BE2C (cell line): ENCODE results near the gene CDH11.

Experiments used
- DNase-seq: peaks from one replicate; pipeline ENCODE4 v3.0.0-alpha.2; 2020
- H3K27me3 ChIP-seq: fragments of 250-450 bp; sonication (Bioruptor Pico); 2 replicates; pipeline ENCODE4 v1.5.1; 2020; ENCODE audit warnings: mild to moderate bottlenecking
- H3K36me3 ChIP-seq: fragments of 250-450 bp; sonication (Bioruptor Pico); 2 replicates; pipeline ENCODE4 v1.5.1; 2020; ENCODE audit warnings: mild to moderate bottlenecking
- H3K4me1 ChIP-seq: fragments of 250-450 bp; sonication (Bioruptor Pico); 2 replicates; pipeline ENCODE4 v1.5.1; 2020
- H3K4me3 ChIP-seq: 2 replicates; pipeline ENCODE4 v1.5.1; 2011; ENCODE audit warnings: low read depth, low read length
- H3K9me3 ChIP-seq: fragments of 250-450 bp; sonication (Bioruptor Pico); 2 replicates; pipeline ENCODE4 v1.5.1; 2020
- TF ChIP-seq, protein P1 (sequence below): IDR thresholded peaks from 2 replicates; pipeline ENCODE4 v1.5.1; 2012; ENCODE audit warnings: mild to moderate bottlenecking, low read depth, low read length

Gene CDH11

DNA sequence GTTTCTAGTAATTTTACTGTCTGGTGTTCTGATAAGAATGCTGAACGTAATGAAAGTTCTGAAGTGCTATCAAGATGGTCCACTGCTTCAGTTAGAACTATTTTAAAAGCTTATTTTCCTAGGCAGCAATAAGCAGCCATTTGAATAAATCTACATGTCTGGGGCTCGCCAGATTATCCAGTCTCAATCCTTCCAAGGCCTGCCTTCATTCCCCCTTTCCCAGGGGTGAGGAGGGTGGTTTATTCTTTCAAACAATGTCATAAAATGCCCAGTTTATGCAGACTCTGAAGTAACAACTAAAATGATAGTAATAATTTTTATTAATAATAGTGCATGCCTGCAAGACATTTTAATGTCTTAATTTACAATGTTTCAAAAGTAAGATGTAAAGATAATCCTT is 2.4 kb downstream of the CDH11 start:
- Histone ChIP-seq H3K4me1 (no peaks in the 10 kb centered on the region; the same call in 1 of the 2 replicates), H3K9me3 (no peaks in the 10 kb centered on the region), H3K27me3 (peaks cover 33% of the 10 kb centered on the region), H3K4me3 (no peak overlapping the region), H3K36me3 (no peaks in the 10 kb centered on the region)
- DNase-seq: no peak
- TF ChIP-seq, protein P1, sequence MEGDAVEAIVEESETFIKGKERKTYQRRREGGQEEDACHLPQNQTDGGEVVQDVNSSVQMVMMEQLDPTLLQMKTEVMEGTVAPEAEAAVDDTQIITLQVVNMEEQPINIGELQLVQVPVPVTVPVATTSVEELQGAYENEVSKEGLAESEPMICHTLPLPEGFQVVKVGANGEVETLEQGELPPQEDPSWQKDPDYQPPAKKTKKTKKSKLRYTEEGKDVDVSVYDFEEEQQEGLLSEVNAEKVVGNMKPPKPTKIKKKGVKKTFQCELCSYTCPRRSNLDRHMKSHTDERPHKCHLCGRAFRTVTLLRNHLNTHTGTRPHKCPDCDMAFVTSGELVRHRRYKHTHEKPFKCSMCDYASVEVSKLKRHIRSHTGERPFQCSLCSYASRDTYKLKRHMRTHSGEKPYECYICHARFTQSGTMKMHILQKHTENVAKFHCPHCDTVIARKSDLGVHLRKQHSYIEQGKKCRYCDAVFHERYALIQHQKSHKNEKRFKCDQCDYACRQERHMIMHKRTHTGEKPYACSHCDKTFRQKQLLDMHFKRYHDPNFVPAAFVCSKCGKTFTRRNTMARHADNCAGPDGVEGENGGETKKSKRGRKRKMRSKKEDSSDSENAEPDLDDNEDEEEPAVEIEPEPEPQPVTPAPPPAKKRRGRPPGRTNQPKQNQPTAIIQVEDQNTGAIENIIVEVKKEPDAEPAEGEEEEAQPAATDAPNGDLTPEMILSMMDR: no peak

DNA sequence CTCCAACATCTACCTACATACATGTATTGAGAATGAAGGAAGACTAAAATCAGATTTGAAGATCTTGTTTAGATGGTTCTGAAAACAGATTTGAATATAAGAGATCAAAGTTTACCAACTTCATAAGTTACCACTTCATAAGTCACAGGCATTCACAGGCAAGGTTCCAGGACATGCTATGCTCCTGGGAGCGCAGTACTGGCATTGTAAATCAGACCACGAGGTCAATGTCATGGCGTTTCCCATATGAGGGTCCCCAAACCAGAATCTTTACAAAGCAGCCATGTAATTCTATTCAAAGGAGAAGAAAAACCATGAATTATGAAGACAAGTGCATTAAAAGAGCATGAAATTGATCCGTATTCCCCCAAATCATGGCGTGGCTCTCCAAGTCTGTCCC is 3.0 kb downstream of the CDH11 start:
- H3K9me3 ChIP-seq: no peaks in the 10 kb centered on the region
- TF ChIP-seq, protein P1: no peak
- no peaks in the 10 kb centered on the region; the same call in 1 of the 2 replicates for H3K4me1 ChIP-seq
- H3K36me3 ChIP-seq: no peaks in the 10 kb centered on the region
- H3K27me3 ChIP-seq: peaks cover 31% of the 10 kb centered on the region
- H3K4me3 ChIP-seq: no peak overlapping the region; the same call in 1 of the 2 replicates
- DNase-seq: no peak

DNA sequence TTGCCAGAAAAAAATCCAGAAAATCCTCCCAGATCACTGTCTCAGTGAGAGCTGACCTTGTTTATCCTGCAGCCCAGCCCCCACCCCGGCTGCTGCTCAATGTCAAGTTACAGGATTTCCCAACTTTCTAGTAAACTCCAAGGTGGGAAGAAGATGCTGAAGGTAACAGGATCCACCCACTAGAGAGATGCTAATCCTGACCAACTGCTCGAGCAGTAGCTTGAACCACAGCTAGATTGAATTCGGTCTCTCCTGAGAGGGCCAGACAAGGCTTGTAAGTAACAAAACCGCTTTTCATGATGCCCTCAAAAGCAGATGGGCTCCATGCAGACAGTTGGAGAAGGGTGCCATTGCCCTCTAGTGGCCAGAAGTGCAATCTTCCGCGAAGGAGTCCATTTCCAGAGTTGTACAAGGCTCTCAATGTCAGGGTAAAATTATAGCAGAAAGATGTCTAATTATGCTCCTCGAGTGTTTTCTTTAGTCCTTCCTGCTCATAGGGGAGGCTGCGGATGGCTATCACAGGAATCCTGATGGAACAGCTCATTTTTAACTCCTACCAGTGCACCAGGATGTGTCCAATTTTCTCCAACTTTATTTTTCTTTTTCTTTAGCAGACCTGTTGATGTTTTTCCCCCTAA is 3.9 kb downstream of the CDH11 start:
- no peaks in the 10 kb centered on the region for H3K36me3 ChIP-seq
- peaks cover 22% of the 10 kb centered on the region for H3K27me3 ChIP-seq
- TF ChIP-seq, protein P1: peak; percentile 98
- DNase-seq: peak; percentile 72
- H3K4me3 ChIP-seq: no peak overlapping the region; the same call in 1 of the 2 replicates
- H3K4me1 ChIP-seq: peaks cover 6% of the 10 kb centered on the region
- no peaks in the 10 kb centered on the region for H3K9me3 ChIP-seq

DNA sequence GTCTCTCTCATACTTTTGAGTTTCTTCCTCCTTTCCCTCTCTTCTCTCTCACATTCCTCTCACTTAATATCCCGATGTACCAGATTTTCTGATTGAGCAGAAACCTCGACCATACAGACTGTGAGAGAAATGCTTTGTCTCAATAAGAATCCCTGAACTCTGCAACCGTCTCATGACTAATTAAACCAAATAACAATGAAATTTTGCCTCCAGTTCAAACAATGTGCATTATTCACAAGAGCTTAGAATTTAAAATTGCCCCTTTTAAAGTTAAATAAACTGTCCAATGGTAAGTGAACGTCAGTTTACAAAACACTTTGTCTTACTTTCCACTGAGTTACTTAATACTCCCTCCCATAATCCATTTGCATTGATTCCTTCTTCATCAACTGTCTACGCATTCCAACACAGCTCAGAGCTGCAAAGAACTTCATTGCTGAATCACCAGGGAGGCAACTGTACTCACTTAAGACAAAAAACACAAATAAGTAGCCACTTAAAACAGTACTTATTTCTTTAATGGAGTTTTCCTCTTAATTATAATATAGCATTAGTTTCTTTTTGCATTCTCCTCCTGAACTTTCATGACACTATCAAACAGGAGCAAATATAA is 4.9 kb downstream of the CDH11 start:
- no peak for DNase-seq
- no peak overlapping the region for H3K4me3 ChIP-seq
- TF ChIP-seq, protein P1: no peak

GRCh38 chr16:65116216-65116615 is 5.6 kb downstream of the CDH11 start:
- Histone ChIP-seq H3K4me3 (no peak overlapping the region), H3K36me3 (no peaks in the 10 kb centered on the region)
- TF ChIP-seq, protein P1: no peak

More for the DNA sequence above, 4.9 kb downstream of the CDH11 start:
- H3K4me1 ChIP-seq: peaks cover 6% of the 10 kb centered on the region
- H3K36me3 ChIP-seq: no peaks in the 10 kb centered on the region
- H3K27me3 ChIP-seq: peaks cover 13% of the 10 kb centered on the region
- H3K9me3 ChIP-seq: no peaks in the 10 kb centered on the region

GRCh38 chr16:65114527-65114926 is 7.3 kb downstream of the CDH11 start:
- peaks cover 6% of the 10 kb centered on the region for H3K4me1 ChIP-seq
- no peak for DNase-seq
- TF ChIP-seq, protein P1: no peak
- H3K4me3 ChIP-seq: no peak overlapping the region
- H3K27me3 ChIP-seq: no peaks in the 10 kb centered on the region
- H3K36me3 ChIP-seq: no peaks in the 10 kb centered on the region
- H3K9me3 ChIP-seq: no peaks in the 10 kb centered on the region

More at GRCh38 chr16:65116216-65116615, 5.6 kb downstream of the CDH11 start:
- DNase-seq: no peak
- Histone ChIP-seq H3K4me1 (peaks cover 6% of the 10 kb centered on the region), H3K27me3 (peaks cover 7% of the 10 kb centered on the region), H3K9me3 (no peaks in the 10 kb centered on the region)
